ENCODE measurements around the gene EEIG1.

The EEIG1 gene

DNA sequence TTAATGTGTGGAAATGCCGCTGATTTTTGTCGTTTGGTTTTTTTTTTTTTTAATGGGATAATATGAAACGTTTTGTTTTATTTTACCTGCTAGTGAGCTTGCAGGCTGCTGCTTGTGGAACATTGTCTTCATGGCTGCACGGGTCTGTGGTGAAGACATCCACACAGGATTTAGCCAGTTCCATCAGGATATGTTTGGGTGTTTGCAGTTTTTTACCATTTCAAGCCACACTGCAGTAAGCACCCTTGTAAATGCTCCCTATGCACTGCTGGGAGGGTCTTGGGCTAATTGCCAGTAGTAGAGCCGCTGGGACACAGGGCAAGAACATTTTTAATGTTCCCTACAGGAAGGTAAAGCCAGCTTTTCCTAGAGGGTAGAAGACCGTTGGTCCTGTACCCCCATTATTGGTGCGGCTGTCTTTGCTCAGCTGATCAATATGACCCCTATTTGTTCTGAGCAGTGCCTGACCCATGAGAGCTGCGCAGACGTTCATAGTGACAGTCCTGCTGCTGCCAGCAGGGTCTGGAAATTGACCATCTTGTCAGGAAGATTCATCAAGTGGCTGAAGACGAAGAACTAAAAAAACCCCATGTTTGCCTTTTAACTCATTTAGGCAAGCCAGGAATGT is 20.5 kb upstream of the EEIG1 start:
- no peak for DNase-seq (ENCODE audit: low read depth in 2 of 2)

DNA sequence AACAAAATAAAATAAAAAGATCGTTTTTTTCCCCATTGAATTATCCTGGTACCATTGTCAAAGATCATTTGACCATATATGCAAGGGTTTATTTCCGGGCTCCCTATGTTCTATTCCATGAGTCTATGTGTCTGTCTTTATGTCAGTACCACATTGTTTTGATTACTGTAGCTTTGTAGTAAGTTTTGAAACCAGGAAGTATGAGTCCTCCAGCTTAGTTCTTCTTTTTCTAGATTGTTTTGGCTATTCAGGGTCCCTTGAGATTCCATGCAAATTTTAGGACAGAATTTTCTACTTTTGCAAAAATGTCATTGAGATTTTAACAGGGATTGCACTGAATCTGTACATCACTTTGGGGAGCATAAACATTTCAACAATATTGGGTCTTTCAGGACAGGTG is 18.7 kb upstream of the EEIG1 start:
- no peak for DNase-seq (ENCODE audit: low read depth in 2 of 2)

- no peak for DNase-seq (ENCODE audit: low read depth in 2 of 2)
Measured at GRCh38 chr9:127993721-127994120, 12.9 kb upstream of the EEIG1 start.

GRCh38 chr9:127991757-127992274 is 11.0 kb upstream of the EEIG1 start:
- DNase-seq (ENCODE audit: low read depth in 2 of 2) = no peak

DNA sequence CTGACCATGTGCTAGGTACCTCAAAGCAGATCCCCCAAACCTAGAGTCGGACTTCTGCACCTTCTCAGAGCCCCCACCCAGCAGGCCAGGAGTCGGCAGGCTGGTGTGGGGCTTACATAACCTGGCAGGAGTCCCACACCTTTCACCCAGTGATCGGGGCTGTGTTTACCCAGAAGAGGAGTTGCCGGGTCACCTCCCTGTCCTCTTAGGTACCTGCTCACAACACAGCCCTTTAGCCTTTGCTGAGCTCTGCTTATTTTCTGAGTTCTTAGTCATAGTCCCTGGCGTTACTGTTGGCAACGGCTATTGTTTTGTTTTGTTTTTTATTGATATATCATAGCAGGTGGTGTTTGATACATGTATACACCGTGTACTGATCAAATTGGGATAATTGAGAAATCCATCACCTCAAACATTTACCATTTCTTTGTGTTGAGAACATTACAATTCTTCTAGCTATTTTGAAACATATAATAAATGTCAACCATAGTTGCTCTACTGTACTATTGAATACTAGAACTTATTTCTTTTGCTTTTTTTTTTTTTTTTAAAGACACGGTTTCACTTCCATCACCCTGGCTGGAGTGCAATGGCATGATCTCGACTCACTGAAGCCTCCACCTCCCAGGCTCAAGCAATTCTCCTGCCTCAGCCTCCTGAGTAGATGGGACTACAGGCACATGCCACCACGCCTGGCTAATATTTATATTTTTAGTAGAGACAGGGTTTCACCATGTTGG is 10.4 kb upstream of the EEIG1 start:
- no peak for DNase-seq (ENCODE audit: low read depth in 2 of 2)

DNA sequence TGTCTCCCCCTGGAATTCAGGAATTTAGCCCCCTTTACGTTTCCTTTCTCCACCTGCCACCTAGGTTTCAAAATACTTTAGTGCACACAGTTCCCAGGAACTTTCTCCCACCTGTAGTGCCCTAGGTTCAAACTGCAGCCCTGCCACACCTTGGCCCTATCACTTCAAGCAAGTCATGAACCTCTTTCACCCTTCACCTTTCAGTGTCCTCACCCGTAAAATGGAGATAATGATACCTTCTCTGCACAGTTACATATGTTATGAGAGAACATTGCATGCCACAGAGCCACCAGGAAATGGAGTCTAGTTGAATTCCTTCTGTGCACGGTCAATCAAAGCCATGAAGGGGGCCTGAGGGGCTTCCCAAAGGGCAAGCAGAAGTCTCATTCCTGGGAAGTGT is 9.8 kb upstream of the EEIG1 start:
- DNase-seq (ENCODE audit: low read depth in 2 of 2) = no peak

DNA sequence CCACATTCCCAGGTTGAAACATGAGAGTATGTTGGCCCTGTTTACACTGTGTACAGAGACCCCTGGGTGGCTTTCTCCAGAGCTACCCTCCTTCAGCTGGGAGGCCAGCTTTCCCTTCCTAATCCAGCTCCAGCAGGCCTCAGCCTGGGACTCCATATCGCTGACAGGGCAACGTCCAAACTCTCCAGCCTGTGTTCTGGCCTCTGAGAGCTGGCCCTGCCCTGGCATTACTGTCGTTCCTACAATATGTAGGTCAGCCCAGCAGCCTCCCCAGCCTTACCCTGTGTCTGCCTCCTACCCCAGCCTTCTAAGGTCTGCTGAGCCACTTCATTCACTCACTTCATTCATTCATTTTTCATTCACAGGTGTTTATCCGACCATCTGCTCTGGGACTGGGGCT is 8.3 kb upstream of the EEIG1 start:
- DNase-seq (ENCODE audit: low read depth in 2 of 2) = no peak

DNA sequence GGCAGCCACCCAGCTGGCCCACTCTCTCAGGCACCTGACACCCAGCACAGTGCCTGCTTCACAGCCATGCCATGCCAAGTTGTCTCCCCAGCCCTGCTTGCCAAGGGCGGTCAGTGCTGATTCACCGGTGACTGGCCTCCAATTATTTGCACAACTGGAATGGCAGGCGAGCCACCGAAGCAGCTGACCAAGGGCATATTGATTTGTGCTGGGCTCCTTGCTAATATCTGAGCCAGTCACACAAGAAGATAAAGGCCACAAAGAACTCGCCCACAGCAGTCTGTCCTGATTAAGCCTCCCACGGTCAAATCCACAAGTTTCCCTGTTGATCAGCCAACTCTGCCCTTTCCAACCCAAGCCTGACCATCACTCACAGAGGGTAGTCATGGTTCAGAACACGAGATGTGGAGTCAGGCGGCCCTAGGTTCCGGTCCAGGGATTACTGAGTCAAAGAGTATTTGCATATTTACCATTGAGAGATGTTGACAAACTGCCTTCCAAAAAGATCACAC is 6.4 kb upstream of the EEIG1 start:
- no peak for DNase-seq (ENCODE audit: low read depth in 2 of 2)

DNA sequence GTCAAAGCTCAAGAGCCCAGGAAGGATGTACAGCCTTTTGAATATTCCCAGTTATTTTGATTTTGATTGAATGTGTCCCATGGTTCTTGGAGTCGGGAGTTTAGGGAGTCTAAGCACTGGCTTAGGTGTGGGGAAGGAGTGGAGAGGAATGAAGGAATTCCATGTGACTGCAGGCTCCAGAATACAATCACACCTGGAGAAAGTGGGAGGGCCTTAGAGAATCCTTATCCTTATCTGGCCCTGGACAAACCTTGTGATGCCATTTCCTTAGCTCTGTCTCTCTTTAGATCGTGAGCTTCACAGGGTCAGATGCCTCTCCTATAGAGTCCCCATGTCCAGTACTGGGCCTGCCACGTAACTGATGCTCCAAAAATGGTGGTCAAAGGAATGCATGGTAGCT is 4.2 kb upstream of the EEIG1 start:
- no peak for DNase-seq (ENCODE audit: low read depth in 2 of 2)

DNA sequence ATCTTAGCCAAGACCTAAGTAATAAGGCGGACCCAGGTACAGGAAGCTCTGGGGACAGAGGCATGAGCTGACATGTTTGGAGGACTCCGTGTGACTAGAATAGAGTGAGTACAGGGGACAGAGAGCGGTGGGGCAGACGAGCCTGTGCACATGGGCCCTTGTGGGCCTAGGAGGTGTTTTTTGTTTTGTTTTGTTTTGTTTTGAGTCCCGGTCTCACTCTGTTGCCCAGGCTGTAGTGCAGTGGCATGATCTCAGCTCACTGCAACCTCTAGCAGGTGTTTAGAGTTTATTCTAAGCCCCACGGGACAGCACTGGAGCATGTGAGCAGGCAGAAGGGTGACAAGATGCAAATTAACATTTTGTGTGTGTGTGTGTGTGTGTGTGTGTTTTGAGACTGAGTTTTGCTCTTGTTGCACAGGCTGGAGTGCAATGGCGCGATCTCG is 3.1 kb upstream of the EEIG1 start:
- DNase-seq (ENCODE audit: low read depth in 2 of 2) = no peak

DNA sequence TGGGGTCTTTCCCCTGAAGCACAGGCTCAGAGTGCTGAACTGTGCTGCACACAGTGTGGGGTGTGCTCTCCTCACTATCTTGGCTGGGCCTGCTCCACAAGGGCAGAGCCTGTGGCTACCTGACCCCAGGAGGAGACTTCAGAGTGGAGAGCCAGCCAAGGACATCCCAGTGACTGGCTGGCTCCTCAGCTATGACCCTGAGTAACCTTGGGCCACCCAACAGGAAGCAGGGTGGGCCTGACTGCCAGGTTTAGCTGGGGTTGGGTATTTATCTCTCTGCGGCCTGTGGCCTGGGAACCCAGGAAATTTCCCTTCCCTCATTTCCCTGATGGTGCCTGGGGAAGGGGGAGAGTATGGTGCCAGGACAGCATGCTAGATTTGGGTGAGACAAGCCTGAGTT is 2.1 kb upstream of the EEIG1 start:
- no peak for DNase-seq (ENCODE audit: low read depth in 2 of 2)

GRCh38 chr9:127981559-127982121 is 851 bp upstream of the EEIG1 start:
- no peak for DNase-seq (ENCODE audit: low read depth in 2 of 2)

DNA sequence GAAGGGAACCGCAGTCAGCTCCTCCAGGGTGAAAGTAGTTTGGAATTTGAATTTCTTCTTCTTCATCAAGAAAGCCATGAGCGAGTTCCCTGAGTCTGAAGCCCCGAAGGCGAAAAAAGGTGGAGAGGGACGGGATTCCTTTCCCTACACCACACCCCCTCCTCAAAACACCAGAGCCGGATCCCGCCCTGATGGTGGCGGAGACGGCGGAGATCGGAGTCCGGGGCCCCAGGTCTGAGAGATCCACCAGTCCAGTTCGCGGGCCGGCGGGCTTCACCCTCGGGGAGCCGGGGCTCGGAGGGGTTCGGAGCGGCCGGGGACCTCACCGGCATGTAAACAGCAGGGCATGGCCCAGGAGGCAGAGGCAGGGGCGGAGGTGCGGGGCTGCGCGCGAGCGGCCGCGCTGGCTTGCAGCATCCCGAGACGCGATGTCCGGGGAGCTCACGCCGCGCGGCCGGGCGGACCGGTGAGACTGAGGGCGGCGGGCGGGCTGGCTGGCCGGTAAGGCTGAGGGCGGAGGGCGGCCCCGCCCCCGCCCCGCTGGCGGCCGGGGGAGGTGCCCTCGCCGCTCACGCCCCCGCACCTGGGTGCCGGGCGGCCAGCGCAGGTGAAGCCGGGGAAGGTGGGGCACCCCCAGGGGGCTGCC is 606 bp downstream of the EEIG1 start:
- DNase-seq (ENCODE audit: low read depth in 2 of 2) = no peak

DNA sequence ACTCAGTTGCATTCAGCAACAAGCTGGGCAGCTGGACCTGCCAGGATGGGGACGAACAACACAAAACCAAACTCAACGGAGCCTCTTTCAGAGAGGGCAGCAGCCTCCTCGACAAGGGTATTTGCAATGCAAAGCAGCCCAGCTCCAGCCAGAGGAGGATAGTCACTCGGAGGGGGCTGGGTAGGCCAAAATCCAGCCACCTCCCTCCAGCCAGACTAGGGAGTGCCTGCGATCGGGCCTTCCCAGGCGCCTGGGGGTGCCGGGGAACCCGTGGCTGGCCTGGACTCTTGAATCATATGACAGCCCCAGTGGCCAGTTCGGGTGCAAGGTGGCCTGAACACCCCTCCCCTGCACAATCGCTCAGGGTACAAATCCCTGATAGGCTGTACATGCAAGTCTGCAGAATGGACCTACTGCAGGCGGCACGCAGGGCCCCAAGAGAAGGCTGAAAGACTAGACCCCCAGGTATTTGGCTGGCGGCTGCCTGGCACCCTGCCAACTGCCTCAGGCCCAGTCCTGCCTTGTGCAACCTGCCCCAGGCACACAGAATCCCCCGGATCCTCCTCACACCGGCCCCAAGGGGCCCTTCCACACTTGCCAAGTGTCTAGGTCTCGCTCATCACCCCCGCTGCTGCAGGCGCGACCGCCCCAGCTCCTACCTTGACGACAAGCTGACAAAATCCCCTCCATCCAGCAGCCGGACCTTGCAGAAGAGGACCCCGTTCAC is 1.3 kb downstream of the EEIG1 start:
- no peak for DNase-seq (ENCODE audit: low read depth in 2 of 2)

GRCh38 chr9:127979015-127979332 is 1.8 kb downstream of the EEIG1 start:
- DNase-seq (ENCODE audit: low read depth in 2 of 2) = no peak

DNA sequence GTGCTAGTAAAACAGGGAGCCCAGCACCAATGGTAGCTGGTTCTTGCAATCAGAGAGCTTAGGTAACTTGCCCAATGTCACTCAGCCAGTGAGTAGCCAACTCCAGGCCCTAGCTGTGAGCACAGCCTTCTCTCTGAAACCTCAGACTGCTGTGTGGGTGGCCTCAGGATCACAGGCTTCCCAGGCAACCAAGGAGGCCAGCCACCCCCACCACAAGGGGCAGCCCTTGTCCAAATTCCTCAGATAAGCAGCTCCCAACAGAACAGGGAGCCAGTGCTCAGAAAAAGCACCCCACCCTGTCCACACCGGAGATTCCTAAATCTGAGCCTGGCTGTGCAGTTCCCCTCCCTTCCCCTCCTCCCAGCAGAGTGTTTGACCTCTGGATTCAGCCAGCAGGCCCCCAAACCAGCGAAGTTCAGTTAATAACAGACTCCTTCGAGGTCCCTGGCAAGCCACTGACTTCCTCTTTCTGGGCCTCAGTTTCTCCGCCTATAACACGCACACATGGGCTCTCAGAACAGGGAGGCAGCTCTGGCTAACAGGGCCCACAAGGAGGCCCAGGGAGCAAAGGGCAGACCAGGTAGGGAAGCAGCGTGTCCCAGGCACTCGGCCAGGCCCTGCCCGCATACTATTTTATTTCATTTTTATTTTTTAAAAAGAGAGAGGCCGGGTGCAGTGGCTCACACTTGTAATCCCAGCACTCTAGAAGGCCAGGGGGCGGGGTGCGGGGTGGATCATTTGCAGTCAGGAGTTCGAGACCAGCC is 2.7 kb downstream of the EEIG1 start:
- no peak for DNase-seq (ENCODE audit: low read depth in 2 of 2)

DNA sequence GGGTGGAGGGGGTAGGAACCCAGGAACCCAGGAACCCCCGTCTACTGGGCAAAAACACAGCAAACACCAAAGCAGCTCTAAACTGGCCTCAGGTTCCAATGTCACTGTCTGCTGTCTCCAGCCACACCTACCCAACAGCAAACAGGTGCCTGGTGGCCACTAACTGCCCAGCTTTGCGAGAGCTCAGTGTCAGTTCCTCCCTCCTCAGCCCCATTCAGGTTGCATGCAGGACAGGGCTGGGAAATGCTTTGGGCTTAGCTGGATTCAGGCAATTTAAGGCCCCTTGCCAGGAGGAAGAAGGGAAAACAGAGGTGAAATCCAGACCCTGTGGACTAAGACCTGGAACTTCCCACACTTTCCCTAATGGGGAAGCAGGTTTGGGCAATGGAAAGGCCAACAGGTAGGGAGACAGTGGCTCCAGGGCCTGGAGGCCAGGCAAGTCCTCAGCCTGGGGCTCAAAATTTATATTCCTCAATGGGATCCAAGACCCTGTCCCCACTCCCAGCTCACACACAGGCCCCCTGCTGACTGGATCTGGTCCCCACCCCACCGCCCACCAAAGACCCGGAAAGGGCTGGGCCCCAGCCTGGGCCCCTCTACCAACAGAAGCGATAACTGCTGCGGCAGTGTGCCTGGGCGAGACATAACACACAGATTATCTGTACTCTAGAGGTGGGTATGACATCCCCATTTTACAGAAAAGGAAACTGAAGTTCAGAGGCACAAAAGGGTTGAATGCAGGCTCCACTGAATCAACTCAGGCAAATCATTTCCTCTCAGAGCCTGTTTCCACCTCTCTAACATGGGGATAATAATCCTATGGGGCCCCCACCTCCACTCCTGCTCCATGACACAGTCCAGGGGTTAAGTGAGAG is 3.5 kb downstream of the EEIG1 start:
- DNase-seq (ENCODE audit: low read depth in 2 of 2) = no peak

GRCh38 chr9:127976498-127976897 is 4.3 kb downstream of the EEIG1 start:
- DNase-seq (ENCODE audit: low read depth in 2 of 2) = no peak

GRCh38 chr9:127975376-127976315 is 5.1 kb downstream of the EEIG1 start:
- no peak for DNase-seq (ENCODE audit: low read depth in 2 of 2)

Data from stimulated activated CD4-positive, alpha-beta T cell treated with anti-CD3 and anti-CD28 coated beads, Interleukin-15, amount 100 ng/mL, for 48 hours (primary cell).